ENCODE data around the gene NELL2. TPM values are rescaled to one million over a fixed set of nuclear protein-coding genes. Genes with fewer than 3 reads are reported as not detected.
A peak's percentile ranks its signal among the peaks of the same experiment; 100 is the strongest.

Gene NELL2
- total and polyA plus RNA-seq, 2 donors (not counting 1 experiment from before 2014, with no cell fraction given), result 0.17 TPM; not detected in 1

DNA sequence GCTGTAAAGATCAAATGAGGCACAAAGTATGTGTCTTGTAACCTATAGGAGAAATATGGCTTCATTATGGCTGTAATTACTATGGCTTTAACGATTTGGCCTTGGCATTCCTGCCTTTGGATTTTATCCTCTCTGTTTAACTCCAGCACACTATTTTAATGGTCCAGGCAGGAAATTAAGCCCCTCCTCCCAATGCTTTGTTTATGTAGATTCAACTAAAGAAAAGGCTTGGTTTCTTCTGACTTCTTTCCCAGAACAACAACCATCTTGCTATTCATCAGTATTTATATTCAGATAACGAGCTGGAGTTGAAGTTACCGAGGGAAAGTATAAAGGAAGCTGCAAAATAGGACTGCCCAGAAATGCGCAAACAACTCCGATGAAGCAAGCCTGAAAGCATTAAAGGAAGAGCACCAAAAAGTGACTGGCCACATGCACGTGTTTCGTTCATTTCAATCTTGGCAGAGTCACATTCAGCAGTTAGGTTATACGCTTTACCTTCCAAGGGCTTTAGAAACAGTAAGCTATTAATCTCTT, 104.6 kb downstream of the NELL2 start:
- H3K79me2 ChIP-seq (ENCODE audit: control insufficient read depth, insufficient read depth, low read length), result no peaks in the 10 kb centered on the region
- no peaks in the 10 kb centered on the region for H3K27me3 ChIP-seq (ENCODE audit: control insufficient read depth, insufficient read depth, low read length)
- H3K4me1 ChIP-seq (ENCODE audit: control insufficient read depth, extremely low read depth, insufficient read depth, low read length), result no peaks in the 10 kb centered on the region
- TF ChIP-seq EZH2 (IDR thresholded peaks at IDR 0.05; ENCODE audit: low read length, missing control alignments), result no peak
- no peak overlapping the region for H3K9ac ChIP-seq (ENCODE audit: insufficient read depth, low read length)
- no peaks in the 10 kb centered on the region for H4K20me1 ChIP-seq (ENCODE audit: control insufficient read depth, extremely low read depth, insufficient read depth, low read length)
- H3K36me3 ChIP-seq (ENCODE audit: control insufficient read depth, insufficient read depth, low read length), result no peaks in the 10 kb centered on the region
- DNase-seq (ENCODE audit: low read depth in 2 of 2), result peak in 1 of 2 donors; percentile 2
- no peaks in the 10 kb centered on the region for H3K9me3 ChIP-seq (ENCODE audit: control insufficient read depth, insufficient read depth, low read depth, low read length)
- no peak overlapping the region for H2AFZ ChIP-seq (ENCODE audit: low read length)
- no peak overlapping the region for H3K27ac ChIP-seq (ENCODE audit: insufficient read depth, low read length)
- no peak overlapping the region for H3K4me2 ChIP-seq (ENCODE audit: extremely low read depth, insufficient read depth, low read length)
- no peak overlapping the region for H3K4me3 ChIP-seq (replicated peaks in 1 of 4; ENCODE audit: control extremely low read depth in 1 of 4, insufficient read depth in 1 of 4, low read depth in 3 of 4, low read length in 4 of 4)

- no peaks in the 10 kb centered on the region for H3K27me3 ChIP-seq (ENCODE audit: control insufficient read depth, insufficient read depth, low read length)
- no peak overlapping the region for H3K27ac ChIP-seq (ENCODE audit: insufficient read depth, low read length)
- H4K20me1 ChIP-seq (ENCODE audit: control insufficient read depth, extremely low read depth, insufficient read depth, low read length), result no peaks in the 10 kb centered on the region
- H3K36me3 ChIP-seq (ENCODE audit: control insufficient read depth, insufficient read depth, low read length), result no peaks in the 10 kb centered on the region
- H3K9me3 ChIP-seq (ENCODE audit: control insufficient read depth, insufficient read depth, low read depth, low read length), result no peaks in the 10 kb centered on the region
- H3K79me2 ChIP-seq (ENCODE audit: control insufficient read depth, insufficient read depth, low read length), result no peaks in the 10 kb centered on the region
- no peaks in the 10 kb centered on the region for H3K4me1 ChIP-seq (ENCODE audit: control insufficient read depth, extremely low read depth, insufficient read depth, low read length)
- TF ChIP-seq, protein P1, sequence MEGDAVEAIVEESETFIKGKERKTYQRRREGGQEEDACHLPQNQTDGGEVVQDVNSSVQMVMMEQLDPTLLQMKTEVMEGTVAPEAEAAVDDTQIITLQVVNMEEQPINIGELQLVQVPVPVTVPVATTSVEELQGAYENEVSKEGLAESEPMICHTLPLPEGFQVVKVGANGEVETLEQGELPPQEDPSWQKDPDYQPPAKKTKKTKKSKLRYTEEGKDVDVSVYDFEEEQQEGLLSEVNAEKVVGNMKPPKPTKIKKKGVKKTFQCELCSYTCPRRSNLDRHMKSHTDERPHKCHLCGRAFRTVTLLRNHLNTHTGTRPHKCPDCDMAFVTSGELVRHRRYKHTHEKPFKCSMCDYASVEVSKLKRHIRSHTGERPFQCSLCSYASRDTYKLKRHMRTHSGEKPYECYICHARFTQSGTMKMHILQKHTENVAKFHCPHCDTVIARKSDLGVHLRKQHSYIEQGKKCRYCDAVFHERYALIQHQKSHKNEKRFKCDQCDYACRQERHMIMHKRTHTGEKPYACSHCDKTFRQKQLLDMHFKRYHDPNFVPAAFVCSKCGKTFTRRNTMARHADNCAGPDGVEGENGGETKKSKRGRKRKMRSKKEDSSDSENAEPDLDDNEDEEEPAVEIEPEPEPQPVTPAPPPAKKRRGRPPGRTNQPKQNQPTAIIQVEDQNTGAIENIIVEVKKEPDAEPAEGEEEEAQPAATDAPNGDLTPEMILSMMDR (conservative IDR thresholded peaks at IDR 0.05 in 1 of 2, IDR thresholded peaks at IDR 0.05 in 1 of 2; ENCODE audit: low read depth in 1 of 2, low read length in 2 of 2), result no peak
- no peak for TF ChIP-seq EZH2 (IDR thresholded peaks at IDR 0.05; ENCODE audit: low read length, missing control alignments)
- H2AFZ ChIP-seq (ENCODE audit: low read length), result no peak overlapping the region
- H3K4me3 ChIP-seq (replicated peaks in 1 of 4; ENCODE audit: control extremely low read depth in 1 of 4, insufficient read depth in 1 of 4, low read depth in 3 of 4, low read length in 4 of 4), result no peak overlapping the region
- H3K4me2 ChIP-seq (ENCODE audit: extremely low read depth, insufficient read depth, low read length), result no peak overlapping the region
- H3K9ac ChIP-seq (ENCODE audit: insufficient read depth, low read length), result no peak overlapping the region
- DNase-seq (ENCODE audit: low read depth in 2 of 2), result no peak
These were observed 110.3 kb downstream of the NELL2 start for GRCh38 chr12:44765796-44766195.

DNA sequence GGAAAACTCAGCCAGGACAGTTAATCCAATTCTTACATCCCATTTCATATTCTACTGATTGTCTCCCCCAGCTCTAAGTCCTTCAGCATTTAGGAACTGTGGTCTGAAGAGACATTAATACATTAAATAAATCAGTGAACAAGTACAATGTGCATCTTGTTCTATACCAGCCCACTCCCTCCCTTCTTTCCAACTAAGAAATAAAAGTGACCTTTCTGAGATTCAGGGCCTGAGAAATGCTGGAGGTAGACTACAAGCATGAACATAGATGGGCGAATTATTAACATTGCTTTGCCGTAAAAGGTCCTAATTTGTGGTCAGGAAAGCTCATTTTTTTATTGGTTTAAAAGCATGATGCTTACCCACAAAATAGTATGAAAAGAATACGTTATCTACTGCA, 113.1 kb downstream of the NELL2 start:
- no peak for TF ChIP-seq EZH2 (IDR thresholded peaks at IDR 0.05; ENCODE audit: low read length, missing control alignments)
- TF ChIP-seq, protein P1 (conservative IDR thresholded peaks at IDR 0.05 in 1 of 2, IDR thresholded peaks at IDR 0.05 in 1 of 2; ENCODE audit: low read depth in 1 of 2, low read length in 2 of 2), result no peak
- Histone ChIP-seq H3K27me3 (ENCODE audit: control insufficient read depth, insufficient read depth, low read length) (no peaks in the 10 kb centered on the region), H3K79me2 (ENCODE audit: control insufficient read depth, insufficient read depth, low read length) (no peaks in the 10 kb centered on the region), H3K4me1 (ENCODE audit: control insufficient read depth, extremely low read depth, insufficient read depth, low read length) (no peaks in the 10 kb centered on the region), H3K4me3 (replicated peaks in 1 of 4; ENCODE audit: control extremely low read depth in 1 of 4, insufficient read depth in 1 of 4, low read depth in 3 of 4, low read length in 4 of 4) (no peak overlapping the region), H3K27ac (ENCODE audit: insufficient read depth, low read length) (no peak overlapping the region), H3K4me2 (ENCODE audit: extremely low read depth, insufficient read depth, low read length) (no peak overlapping the region), H3K36me3 (ENCODE audit: control insufficient read depth, insufficient read depth, low read length) (no peaks in the 10 kb centered on the region), H4K20me1 (ENCODE audit: control insufficient read depth, extremely low read depth, insufficient read depth, low read length) (no peaks in the 10 kb centered on the region), H2AFZ (ENCODE audit: low read length) (no peak overlapping the region), H3K9ac (ENCODE audit: insufficient read depth, low read length) (no peak overlapping the region), H3K9me3 (ENCODE audit: control insufficient read depth, insufficient read depth, low read depth, low read length) (no peaks in the 10 kb centered on the region)
- DNase-seq (ENCODE audit: low read depth in 2 of 2), result no peak
